Mononuclear cell (primary cell): ENCODE results near the gene IQCH. TPM values are rescaled to one million over a fixed set of nuclear protein-coding genes. Genes with fewer than 3 reads are reported as not detected.
"Not testable (repeated sequence)": the region's sequence is repeated elsewhere in the genome, so short reads cannot be mapped to it uniquely, and the experiment has no call there.

Experiments used
- H3K27me3 ChIP-seq: 2 replicates; pipeline ENCODE4 v1.6.0; 2011; ENCODE audit warnings: low read length, control low read depth; ENCODE audit not compliant: insufficient read depth
- H3K4me1 ChIP-seq: 2 replicates; pipeline ENCODE4 v1.5.1; 2011; ENCODE audit warnings: mild to moderate bottlenecking, low read length, control low read depth; ENCODE audit not compliant: insufficient read depth
- H3K4me3 ChIP-seq: 2 replicates; pipeline ENCODE4 v1.5.1; 2011; ENCODE audit warnings: mild to moderate bottlenecking, low read length, moderate library complexity
- H3K9me3 ChIP-seq: 2 replicates; pipeline ENCODE4 v1.5.1; 2011; ENCODE audit warnings: low read depth, mild to moderate bottlenecking, control low read depth, low read length
- total RNA-seq: library from RNA; depleted of rRNA; stranded (reverse); fragments of >200 nt; gene quantifications from one replicate; pipeline ENCODE4 v1.2.3, GENCODE V29; 2012

The IQCH gene
- total RNA-seq, 1 donor: 0.42 TPM

GRCh38 chr15:67266870-67267269 lies 12.3 kb downstream of the IQCH start:
- Histone ChIP-seq H3K9me3 (no peaks in the 10 kb centered on the region), H3K4me3 (no peak overlapping the region), H3K27me3 (no peaks in the 10 kb centered on the region), H3K4me1 (no peaks in the 10 kb centered on the region)

GRCh38 chr15:67267440-67267839 lies 12.9 kb downstream of the IQCH start:
- H3K4me1 ChIP-seq: no peaks in the 10 kb centered on the region
- no peak overlapping the region for H3K4me3 ChIP-seq
- H3K9me3 ChIP-seq: no peaks in the 10 kb centered on the region
- peaks cover 2% of the 10 kb centered on the region for H3K27me3 ChIP-seq

GRCh38 chr15:67267951-67268941 lies 13.7 kb downstream of the IQCH start:
- Histone ChIP-seq H3K4me1 (no peaks in the 10 kb centered on the region), H3K27me3 (peaks cover 3% of the 10 kb centered on the region), H3K9me3 (no peaks in the 10 kb centered on the region), H3K4me3 (no peak overlapping the region)

GRCh38 chr15:67274236-67274635 lies 19.6 kb downstream of the IQCH start:
- peaks cover 3% of the 10 kb centered on the region for H3K27me3 ChIP-seq
- H3K4me1 ChIP-seq: no peaks in the 10 kb centered on the region
- H3K9me3 ChIP-seq: peaks cover 15% of the 10 kb centered on the region
- H3K4me3 ChIP-seq: no peak overlapping the region

GRCh38 chr15:67276666-67277065 lies 22.1 kb downstream of the IQCH start:
- Histone ChIP-seq H3K9me3 (peaks cover 15% of the 10 kb centered on the region), H3K4me1 (no peaks in the 10 kb centered on the region), H3K4me3 (no peak overlapping the region), H3K27me3 (peaks cover 3% of the 10 kb centered on the region)

- no peaks in the 10 kb centered on the region for H3K27me3 ChIP-seq
- no peaks in the 10 kb centered on the region for H3K4me1 ChIP-seq
- no peaks in the 10 kb centered on the region for H3K9me3 ChIP-seq
- no peak overlapping the region for H3K4me3 ChIP-seq
Observed at GRCh38 chr15:67280217-67280616, 25.6 kb downstream of the IQCH start.

GRCh38 chr15:67281714-67282113 lies 27.1 kb downstream of the IQCH start:
- Histone ChIP-seq H3K27me3 (no peaks in the 10 kb centered on the region), H3K4me1 (no peaks in the 10 kb centered on the region), H3K4me3 (no peak overlapping the region), H3K9me3 (no peaks in the 10 kb centered on the region)

GRCh38 chr15:67285625-67286024 lies 31.0 kb downstream of the IQCH start:
- not testable (repeated sequence) for H3K27me3 ChIP-seq, H3K4me1 ChIP-seq, H3K4me3 ChIP-seq
- peaks cover 11% of the 10 kb centered on the region for H3K9me3 ChIP-seq

- H3K9me3 ChIP-seq: peaks cover 11% of the 10 kb centered on the region
- not testable (repeated sequence) for H3K4me1 ChIP-seq, H3K4me3 ChIP-seq, H3K27me3 ChIP-seq
Observed at GRCh38 chr15:67286400-67286799, 31.8 kb downstream of the IQCH start.

GRCh38 chr15:67290319-67290718 lies 35.7 kb downstream of the IQCH start:
- Histone ChIP-seq H3K9me3 (peaks cover 11% of the 10 kb centered on the region), H3K27me3 (peaks cover 3% of the 10 kb centered on the region), H3K4me3 (no peak overlapping the region), H3K4me1 (no peaks in the 10 kb centered on the region)

GRCh38 chr15:67296188-67296587 lies 41.6 kb downstream of the IQCH start:
- Histone ChIP-seq H3K4me1 (no peaks in the 10 kb centered on the region), H3K4me3 (no peak overlapping the region), H3K27me3 (no peaks in the 10 kb centered on the region), H3K9me3 (no peaks in the 10 kb centered on the region)

GRCh38 chr15:67296684-67297083 lies 42.1 kb downstream of the IQCH start:
- H3K4me3 ChIP-seq: no peak overlapping the region
- no peaks in the 10 kb centered on the region for H3K4me1 ChIP-seq
- H3K27me3 ChIP-seq: no peaks in the 10 kb centered on the region
- no peaks in the 10 kb centered on the region for H3K9me3 ChIP-seq

GRCh38 chr15:67300266-67301025 lies 45.9 kb downstream of the IQCH start:
- Histone ChIP-seq H3K4me3 (no peak overlapping the region), H3K4me1 (no peaks in the 10 kb centered on the region), H3K27me3 (no peaks in the 10 kb centered on the region), H3K9me3 (no peaks in the 10 kb centered on the region)

- Histone ChIP-seq H3K4me3 (no peak overlapping the region), H3K27me3 (no peaks in the 10 kb centered on the region), H3K4me1 (no peaks in the 10 kb centered on the region), H3K9me3 (no peaks in the 10 kb centered on the region)
Observed at GRCh38 chr15:67303490-67304363, 49.1 kb downstream of the IQCH start.

GRCh38 chr15:67304778-67305177 lies 50.2 kb downstream of the IQCH start:
- Histone ChIP-seq H3K4me1 (no peaks in the 10 kb centered on the region), H3K27me3 (no peaks in the 10 kb centered on the region), H3K9me3 (no peaks in the 10 kb centered on the region), H3K4me3 (no peak overlapping the region)
